ENCODE measurements around the gene RAB17.

RAB17 gene

DNA sequence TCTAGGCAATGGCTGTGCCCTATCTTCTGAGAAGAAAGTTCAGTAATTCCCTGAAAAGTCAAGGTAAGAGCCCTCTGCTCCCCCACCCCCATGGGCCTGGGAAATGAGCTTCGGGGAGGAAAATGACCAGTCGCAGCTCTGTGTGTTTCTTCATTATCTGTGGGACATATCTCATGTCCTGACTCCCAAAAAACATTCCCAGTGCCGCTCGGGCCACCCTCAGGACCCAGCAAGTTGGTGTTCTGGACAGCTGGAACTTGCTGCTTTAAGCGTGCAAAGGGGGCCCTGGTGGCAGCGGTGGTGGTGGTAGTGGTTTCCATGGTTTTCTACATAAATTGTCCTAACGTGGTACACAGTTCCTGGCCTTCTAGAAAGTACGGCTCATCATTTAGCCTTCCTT, 41.3 kb downstream of the RAB17 start:
- Histone ChIP-seq H3K9me3 (ENCODE audit: insufficient read depth, low read depth, low read length) (no peaks in the 10 kb centered on the region), H3F3A (ENCODE audit: low read depth) (no peaks in the 10 kb centered on the region), H3K4me2 (ENCODE audit: low read depth, low read length, poor library complexity, severe bottlenecking) (no peak overlapping the region), H3K27me3 (ENCODE audit: insufficient read depth, low read length, poor library complexity, severe bottlenecking) (no peaks in the 10 kb centered on the region), H3K9ac (ENCODE audit: low read depth, low read length, poor library complexity, severe bottlenecking) (no peak overlapping the region), H3K79me2 (ENCODE audit: insufficient read depth, low read length) (no peaks in the 10 kb centered on the region), H4K20me1 (ENCODE audit: insufficient read depth, low read length, poor library complexity, severe bottlenecking) (no peaks in the 10 kb centered on the region), H3K36me3 (ENCODE audit: insufficient read depth, low read length) (no peaks in the 10 kb centered on the region), H3K4me3 (ENCODE audit: low read length, poor library complexity, severe bottlenecking) (no peak overlapping the region), H2AFZ (ENCODE audit: low read length) (no peak overlapping the region), H3K9me2 (replicated peaks; ENCODE audit: low read depth, low read length) (no peaks in the 10 kb centered on the region), H3K4me1 (ENCODE audit: insufficient read depth, low read length, poor library complexity, severe bottlenecking) (no peaks in the 10 kb centered on the region)
- no peak for TF ChIP-seq EZH2phosphoT487 (IDR thresholded peaks at IDR 0.05; ENCODE audit: borderline replicate concordance)
- TF ChIP-seq, protein P1, sequence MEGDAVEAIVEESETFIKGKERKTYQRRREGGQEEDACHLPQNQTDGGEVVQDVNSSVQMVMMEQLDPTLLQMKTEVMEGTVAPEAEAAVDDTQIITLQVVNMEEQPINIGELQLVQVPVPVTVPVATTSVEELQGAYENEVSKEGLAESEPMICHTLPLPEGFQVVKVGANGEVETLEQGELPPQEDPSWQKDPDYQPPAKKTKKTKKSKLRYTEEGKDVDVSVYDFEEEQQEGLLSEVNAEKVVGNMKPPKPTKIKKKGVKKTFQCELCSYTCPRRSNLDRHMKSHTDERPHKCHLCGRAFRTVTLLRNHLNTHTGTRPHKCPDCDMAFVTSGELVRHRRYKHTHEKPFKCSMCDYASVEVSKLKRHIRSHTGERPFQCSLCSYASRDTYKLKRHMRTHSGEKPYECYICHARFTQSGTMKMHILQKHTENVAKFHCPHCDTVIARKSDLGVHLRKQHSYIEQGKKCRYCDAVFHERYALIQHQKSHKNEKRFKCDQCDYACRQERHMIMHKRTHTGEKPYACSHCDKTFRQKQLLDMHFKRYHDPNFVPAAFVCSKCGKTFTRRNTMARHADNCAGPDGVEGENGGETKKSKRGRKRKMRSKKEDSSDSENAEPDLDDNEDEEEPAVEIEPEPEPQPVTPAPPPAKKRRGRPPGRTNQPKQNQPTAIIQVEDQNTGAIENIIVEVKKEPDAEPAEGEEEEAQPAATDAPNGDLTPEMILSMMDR (conservative IDR thresholded peaks at IDR 0.05; ENCODE audit: low read length) = no peak

GRCh38 chr2:237547841-237548416, 42.6 kb downstream of the RAB17 start:
- Histone ChIP-seq H3K9me3 (ENCODE audit: insufficient read depth, low read depth, low read length) (no peaks in the 10 kb centered on the region), H3K27me3 (ENCODE audit: insufficient read depth, low read length, poor library complexity, severe bottlenecking) (no peaks in the 10 kb centered on the region), H3K4me1 (ENCODE audit: insufficient read depth, low read length, poor library complexity, severe bottlenecking) (no peaks in the 10 kb centered on the region), H3K79me2 (ENCODE audit: insufficient read depth, low read length) (no peaks in the 10 kb centered on the region), H3F3A (ENCODE audit: low read depth) (no peaks in the 10 kb centered on the region), H4K20me1 (ENCODE audit: insufficient read depth, low read length, poor library complexity, severe bottlenecking) (no peaks in the 10 kb centered on the region), H3K9me2 (replicated peaks; ENCODE audit: low read depth, low read length) (no peaks in the 10 kb centered on the region), H3K9ac (ENCODE audit: low read depth, low read length, poor library complexity, severe bottlenecking) (no peak overlapping the region), H3K4me3 (ENCODE audit: low read length, poor library complexity, severe bottlenecking) (no peak overlapping the region), H2AFZ (ENCODE audit: low read length) (no peak overlapping the region), H3K36me3 (ENCODE audit: insufficient read depth, low read length) (no peaks in the 10 kb centered on the region), H3K4me2 (ENCODE audit: low read depth, low read length, poor library complexity, severe bottlenecking) (no peak overlapping the region)
- no peak for TF ChIP-seq EZH2phosphoT487 (IDR thresholded peaks at IDR 0.05; ENCODE audit: borderline replicate concordance)
- TF ChIP-seq, protein P1 (conservative IDR thresholded peaks at IDR 0.05; ENCODE audit: low read length) = no peak

DNA sequence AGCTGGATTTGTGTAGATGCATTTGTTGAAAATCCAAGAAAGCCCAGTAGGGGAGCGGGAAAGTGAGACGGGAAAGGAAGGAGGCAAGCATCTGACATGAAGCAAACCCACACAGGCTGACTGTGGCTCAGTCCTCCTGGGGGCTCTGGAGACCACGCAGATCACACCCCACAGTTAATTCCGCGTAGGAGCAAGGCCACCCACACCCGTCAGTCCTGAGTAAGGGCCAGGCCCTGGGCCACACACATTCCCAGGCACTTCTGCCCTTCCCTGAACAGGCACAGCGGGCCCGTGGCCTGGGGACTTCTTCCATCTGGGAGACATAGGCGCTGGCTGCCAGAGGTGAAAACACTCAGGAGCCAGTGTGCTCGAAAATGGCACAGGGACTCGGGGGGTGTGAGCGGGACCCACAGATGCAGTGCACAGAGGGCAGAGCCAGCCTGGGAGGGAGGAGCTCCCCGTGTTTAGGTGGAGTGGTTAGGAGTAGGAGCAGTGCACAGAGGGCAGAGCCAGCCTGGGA, 43.6 kb downstream of the RAB17 start:
- Histone ChIP-seq H3K4me2 (ENCODE audit: low read depth, low read length, poor library complexity, severe bottlenecking) (no peak overlapping the region), H3K9me2 (replicated peaks; ENCODE audit: low read depth, low read length) (no peaks in the 10 kb centered on the region), H3K9me3 (ENCODE audit: insufficient read depth, low read depth, low read length) (no peaks in the 10 kb centered on the region), H4K20me1 (ENCODE audit: insufficient read depth, low read length, poor library complexity, severe bottlenecking) (no peaks in the 10 kb centered on the region), H2AFZ (ENCODE audit: low read length) (no peak overlapping the region), H3K79me2 (ENCODE audit: insufficient read depth, low read length) (no peaks in the 10 kb centered on the region), H3K4me3 (ENCODE audit: low read length, poor library complexity, severe bottlenecking) (no peak overlapping the region), H3K27me3 (ENCODE audit: insufficient read depth, low read length, poor library complexity, severe bottlenecking) (no peaks in the 10 kb centered on the region), H3F3A (ENCODE audit: low read depth) (no peaks in the 10 kb centered on the region), H3K36me3 (ENCODE audit: insufficient read depth, low read length) (no peaks in the 10 kb centered on the region), H3K9ac (ENCODE audit: low read depth, low read length, poor library complexity, severe bottlenecking) (no peak overlapping the region), H3K4me1 (ENCODE audit: insufficient read depth, low read length, poor library complexity, severe bottlenecking) (no peaks in the 10 kb centered on the region)
- no peak for TF ChIP-seq EZH2phosphoT487 (IDR thresholded peaks at IDR 0.05; ENCODE audit: borderline replicate concordance)
- TF ChIP-seq, protein P1 (conservative IDR thresholded peaks at IDR 0.05; ENCODE audit: low read length) = no peak
